Measurements from ENCODE around the gene PEX5L.
A peak's percentile ranks its signal among the peaks of the same experiment; 100 is the strongest.

PEX5L gene

GRCh38 chr3:179956416-179956830, 80.3 kb downstream of the PEX5L start:
- no peak for DNase-seq (ENCODE audit: low read depth in 2 of 2)

GRCh38 chr3:179955809-179956208, 80.9 kb downstream of the PEX5L start:
- DNase-seq (ENCODE audit: low read depth in 2 of 2), result no peak

- DNase-seq (ENCODE audit: low read depth in 2 of 2), result no peak
Measured at GRCh38 chr3:179955286-179955685, 81.5 kb downstream of the PEX5L start.

- no peak for DNase-seq (ENCODE audit: low read depth in 2 of 2)
Measured at GRCh38 chr3:179953993-179954870, 82.5 kb downstream of the PEX5L start.

GRCh38 chr3:179950840-179951239, 85.9 kb downstream of the PEX5L start:
- no peak for DNase-seq (ENCODE audit: low read depth in 2 of 2)

GRCh38 chr3:179949869-179950268, 86.9 kb downstream of the PEX5L start:
- no peak for DNase-seq (ENCODE audit: low read depth in 2 of 2)

GRCh38 chr3:179949412-179949811, 87.3 kb downstream of the PEX5L start:
- DNase-seq (ENCODE audit: low read depth in 2 of 2), result no peak

GRCh38 chr3:179948740-179949139, 88.0 kb downstream of the PEX5L start:
- no peak for DNase-seq (ENCODE audit: low read depth in 2 of 2)

GRCh38 chr3:179945569-179945968, 91.2 kb downstream of the PEX5L start:
- DNase-seq (ENCODE audit: low read depth in 2 of 2), result no peak

GRCh38 chr3:179943117-179943880, 93.4 kb downstream of the PEX5L start:
- DNase-seq (ENCODE audit: low read depth in 2 of 2), result no peak

GRCh38 chr3:179942553-179943075, 94.1 kb downstream of the PEX5L start:
- no peak for DNase-seq (ENCODE audit: low read depth in 2 of 2)

- no peak for DNase-seq (ENCODE audit: low read depth in 2 of 2)
Measured at GRCh38 chr3:179935710-179936109, 101.0 kb downstream of the PEX5L start.

GRCh38 chr3:179933914-179934313, 102.8 kb downstream of the PEX5L start:
- no peak for DNase-seq (ENCODE audit: low read depth in 2 of 2)

GRCh38 chr3:179933080-179933479, 103.7 kb downstream of the PEX5L start:
- DNase-seq (ENCODE audit: low read depth in 2 of 2), result no peak

- DNase-seq (ENCODE audit: low read depth in 2 of 2), result no peak
Measured at GRCh38 chr3:179932674-179933073, 104.1 kb downstream of the PEX5L start.

- peak; percentile 15 to 18 for DNase-seq (ENCODE audit: low read depth in 2 of 2)
Measured at GRCh38 chr3:179929091-179929529, 107.6 kb downstream of the PEX5L start.

- no peak for DNase-seq (ENCODE audit: low read depth in 2 of 2)
Measured at GRCh38 chr3:179927191-179927590, 109.5 kb downstream of the PEX5L start.

- DNase-seq (ENCODE audit: low read depth in 2 of 2), result no peak
Measured at GRCh38 chr3:179921951-179922350, 114.8 kb downstream of the PEX5L start.

- DNase-seq (ENCODE audit: low read depth in 2 of 2), result no peak
Measured at GRCh38 chr3:179921500-179921899, 115.2 kb downstream of the PEX5L start.

GRCh38 chr3:179907784-179908482, 128.8 kb downstream of the PEX5L start:
- no peak for DNase-seq (ENCODE audit: low read depth in 2 of 2)

GRCh38 chr3:179902061-179902460, 134.7 kb downstream of the PEX5L start:
- DNase-seq (ENCODE audit: low read depth in 2 of 2), result no peak

- peak in 1 of 2 donors; percentile 0 for DNase-seq (ENCODE audit: low read depth in 2 of 2)
Measured at GRCh38 chr3:179898024-179898423, 138.7 kb downstream of the PEX5L start.

Data from stimulated activated CD8-positive, alpha-beta memory T cell treated with anti-CD3 and anti-CD28 coated beads, Interleukin-2, amount 100 ng/mL, for 48 hours (primary cell).